Gastrocnemius medialis (tissue), 4 donors: ENCODE data around the gene PAPOLG. TPM values are rescaled to one million over a fixed set of nuclear protein-coding genes. Genes with fewer than 3 reads are reported as not detected.

Source experiments
- ATAC-seq, 2 donors: fragments of 150-250 bp; one replicate each; pipeline ENCODE4 v1.9.1; 2016
- DNase-seq, 2 donors: peaks; one replicate each; pipeline ENCODE4 v3.0.0-alpha.2; 2019
- H3K27ac ChIP-seq, 4 donors: fragments of 200-600 bp; sonication (generic); 1 replicate in 1 of 4; 2 replicates in 3 of 4; pipeline ENCODE4 v1.5.1; 2016 to 2018; ENCODE audit warnings: mild to moderate bottlenecking in 2 of 4, moderate library complexity in 1 of 4
- H3K27me3 ChIP-seq, 3 donors: fragments of 200-600 bp; sonication (generic) in 2 of 3; 1 replicate in 1 of 3; 2 replicates in 2 of 3; pipeline versions ENCODE4 v1.5.1 to v1.6.0; 2016 to 2019; ENCODE audit warnings: mild to moderate bottlenecking in 1 of 3, moderate library complexity in 1 of 3
- H3K36me3 ChIP-seq, 2 donors: fragments of 200-600 bp; sonication (generic) in 1 of 2; one replicate each; pipeline ENCODE4 v1.5.1; 2017 to 2018
- H3K4me1 ChIP-seq, 2 donors: fragments of 200-600 bp; sonication (generic) in 1 of 2; one replicate each; pipeline ENCODE4 v1.5.1; 2016 to 2017; ENCODE audit warnings: mild to moderate bottlenecking in 2 of 2
- H3K4me3 ChIP-seq, 4 donors: fragments of 200-600 bp; sonication (generic) in 3 of 4; 1 replicate in 1 of 4; 2 replicates in 3 of 4; pipeline ENCODE4 v1.5.1; 2016 to 2019; ENCODE audit warnings: mild to moderate bottlenecking in 2 of 4
- H3K9me3 ChIP-seq, 3 donors: fragments of 200-600 bp; sonication (generic) in 2 of 3; 1 replicate in 1 of 3; 2 replicates in 2 of 3; pipeline ENCODE4 v1.5.1; 2016 to 2019
- CTCF ChIP-seq, 5 experiments: fragments of 450-650 bp in 3 of 5; fragments of 200-600 bp in 2 of 5; sonication (generic) in 2 of 5; IDR thresholded peaks in 4 of 5; conservative IDR thresholded peaks in 1 of 5; 1 replicate in 4 of 5; 2 replicates in 1 of 5; pipeline ENCODE4 v1.5.1; 2016 to 2019; ENCODE audit warnings: antibody characterized with exemption in 5 of 5, mild to moderate bottlenecking in 3 of 5, moderate library complexity in 3 of 5
- POLR2A ChIP-seq, 2 donors: fragments of 450-650 bp; IDR thresholded peaks; one replicate each; pipeline ENCODE4 v1.6.1; 2017; ENCODE audit warnings: antibody characterized with exemption in 2 of 2, mild to moderate bottlenecking in 2 of 2, moderate library complexity in 2 of 2
- in situ Hi-C, 4 donors: fragments of 200-750 bp; cut with MboI; loops; one replicate each; pipeline versions ENCODE4 v1.15.0 to v1.8.0; 2017; ENCODE audit warnings: low sequenced_read_pairs in 4 of 4
- intact Hi-C: fragments of 100-400 bp; cut with DNase I; formaldehyde crosslinking; loops from one replicate; pipeline ENCODE4 v1.15.1; 2023; ENCODE audit warnings: low total_unique reads
- total RNA-seq, 4 donors: library from RNA; depleted of rRNA; stranded (reverse); fragments of >200 nt; gene quantifications; one replicate each; pipeline versions ENCODE4 v1.1.0 to v1.2.3, GENCODE V29; 2016

PAPOLG gene
- total RNA-seq, 4 donors from 2014 or later, result 8.4 to 13.6 (median 9.6) TPM

GRCh38 chr2:60827369-60827768, 71.3 kb downstream of the PAPOLG start:
- Histone ChIP-seq H3K27me3 (no peaks in the 10 kb centered on the region), H3K36me3 (no peaks in the 10 kb centered on the region), H3K4me3 (no peak overlapping the region), H3K9me3 (no peaks in the 10 kb centered on the region), H3K27ac (no peak overlapping the region), H3K4me1 (no peaks in the 10 kb centered on the region)
- DNase-seq, result no peak
- TF ChIP-seq CTCF (IDR thresholded peaks at IDR 0.05 in 4 of 5, conservative IDR thresholded peaks at IDR 0.05 in 1 of 5) (no peak), POLR2A (IDR thresholded peaks at IDR 0.05) (no peak)
- intact Hi-C loops (no loop called here), in situ Hi-C loops (no loop called here)
- no peak for ATAC-seq

- DNase-seq, result no peak
- in situ Hi-C loops (no loop called here), intact Hi-C loops (no loop called here)
- Histone ChIP-seq H3K36me3 (no peaks in the 10 kb centered on the region), H3K4me3 (no peak overlapping the region), H3K9me3 (no peaks in the 10 kb centered on the region), H3K27me3 (no peaks in the 10 kb centered on the region), H3K27ac (no peak overlapping the region), H3K4me1 (no peaks in the 10 kb centered on the region)
- no peak for TF ChIP-seq CTCF (IDR thresholded peaks at IDR 0.05 in 4 of 5, conservative IDR thresholded peaks at IDR 0.05 in 1 of 5)
- TF ChIP-seq POLR2A (IDR thresholded peaks at IDR 0.05), result no peak
- ATAC-seq, result no peak
These were observed 74.9 kb downstream of the PAPOLG start for GRCh38 chr2:60830991-60831390.

- no peak for TF ChIP-seq POLR2A (IDR thresholded peaks at IDR 0.05)
- no peak for TF ChIP-seq CTCF (IDR thresholded peaks at IDR 0.05 in 4 of 5, conservative IDR thresholded peaks at IDR 0.05 in 1 of 5)
- ATAC-seq (no peak), DNase-seq (no peak)
- H3K4me3 ChIP-seq, result no peak overlapping the region
- no peak overlapping the region for H3K27ac ChIP-seq
- no peaks in the 10 kb centered on the region for H3K27me3 ChIP-seq
- H3K36me3 ChIP-seq, result no peaks in the 10 kb centered on the region
- H3K9me3 ChIP-seq, result no peaks in the 10 kb centered on the region
- intact Hi-C loops, result no loop called here
- H3K4me1 ChIP-seq, result no peaks in the 10 kb centered on the region
- in situ Hi-C loops, result no loop called here
These were observed 75.9 kb downstream of the PAPOLG start for GRCh38 chr2:60831921-60832320.

GRCh38 chr2:60832621-60833020, 76.6 kb downstream of the PAPOLG start:
- Histone ChIP-seq H3K9me3 (no peaks in the 10 kb centered on the region), H3K4me1 (no peaks in the 10 kb centered on the region), H3K27ac (no peak overlapping the region), H3K4me3 (no peak overlapping the region), H3K36me3 (no peaks in the 10 kb centered on the region), H3K27me3 (no peaks in the 10 kb centered on the region)
- DNase-seq (no peak), ATAC-seq (no peak)
- intact Hi-C loops, result no loop called here
- no peak for TF ChIP-seq CTCF (IDR thresholded peaks at IDR 0.05 in 4 of 5, conservative IDR thresholded peaks at IDR 0.05 in 1 of 5)
- in situ Hi-C loops, result no loop called here

- Histone ChIP-seq H3K36me3 (no peaks in the 10 kb centered on the region), H3K27me3 (no peaks in the 10 kb centered on the region), H3K9me3 (no peaks in the 10 kb centered on the region), H3K4me1 (no peaks in the 10 kb centered on the region), H3K4me3 (no peak overlapping the region), H3K27ac (no peak overlapping the region)
- TF ChIP-seq POLR2A (IDR thresholded peaks at IDR 0.05) (no peak), CTCF (IDR thresholded peaks at IDR 0.05 in 4 of 5, conservative IDR thresholded peaks at IDR 0.05 in 1 of 5) (no peak)
- in situ Hi-C loops, result no loop called here
- DNase-seq (no peak), ATAC-seq (no peak)
- intact Hi-C loops, result no loop called here
These were observed 78.2 kb downstream of the PAPOLG start for GRCh38 chr2:60834270-60834717.
